Left renal cortex interstitium (tissue), 4 donors: ENCODE measurements around the gene SHISAL1. TPM values are rescaled to one million over a fixed set of nuclear protein-coding genes. Genes with fewer than 3 reads are reported as not detected.

Experiments used
- DNase-seq, 4 donors: peaks; one replicate each; pipeline ENCODE4 v3.0.0-alpha.2; 2013; ENCODE audit warnings: low read depth in 4 of 4, low spot score in 2 of 4, missing footprints in 1 of 4
- polyA plus RNA-seq, 4 donors: library from polyadenylated mRNA; unstranded; fragments of 120-200 nt; gene quantifications; one replicate each; pipeline ENCODE4 v1.2.1, GENCODE V29; 2013; ENCODE audit not compliant: insufficient read length in 4 of 4

SHISAL1 gene
- polyA plus RNA-seq, 4 donors = 1.9 to 2.7 (median 2.4) TPM

DNA sequence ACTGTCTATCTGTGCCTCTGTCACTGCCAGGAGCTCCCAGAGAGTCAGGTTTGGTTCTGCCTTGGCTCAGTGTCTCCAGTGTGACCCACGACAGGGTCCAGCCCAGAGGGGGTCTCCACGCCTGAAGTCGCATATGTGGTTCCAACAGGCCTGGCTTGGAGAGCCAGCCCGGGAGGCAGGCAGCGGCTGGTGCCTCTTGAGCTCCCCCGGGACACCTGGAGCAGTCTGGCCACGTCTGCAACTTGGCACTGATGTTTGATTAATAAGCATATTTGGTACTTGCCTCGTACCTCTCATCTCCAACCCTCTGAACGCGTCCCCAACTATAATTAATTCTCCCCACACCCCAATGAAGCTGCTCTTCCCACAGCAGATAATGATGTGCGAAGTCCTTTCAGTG is 31.7 kb upstream of the SHISAL1 start:
- no peak for DNase-seq

GRCh38 chr22:44342347-44342956 is 29.7 kb upstream of the SHISAL1 start:
- DNase-seq = no peak

DNA sequence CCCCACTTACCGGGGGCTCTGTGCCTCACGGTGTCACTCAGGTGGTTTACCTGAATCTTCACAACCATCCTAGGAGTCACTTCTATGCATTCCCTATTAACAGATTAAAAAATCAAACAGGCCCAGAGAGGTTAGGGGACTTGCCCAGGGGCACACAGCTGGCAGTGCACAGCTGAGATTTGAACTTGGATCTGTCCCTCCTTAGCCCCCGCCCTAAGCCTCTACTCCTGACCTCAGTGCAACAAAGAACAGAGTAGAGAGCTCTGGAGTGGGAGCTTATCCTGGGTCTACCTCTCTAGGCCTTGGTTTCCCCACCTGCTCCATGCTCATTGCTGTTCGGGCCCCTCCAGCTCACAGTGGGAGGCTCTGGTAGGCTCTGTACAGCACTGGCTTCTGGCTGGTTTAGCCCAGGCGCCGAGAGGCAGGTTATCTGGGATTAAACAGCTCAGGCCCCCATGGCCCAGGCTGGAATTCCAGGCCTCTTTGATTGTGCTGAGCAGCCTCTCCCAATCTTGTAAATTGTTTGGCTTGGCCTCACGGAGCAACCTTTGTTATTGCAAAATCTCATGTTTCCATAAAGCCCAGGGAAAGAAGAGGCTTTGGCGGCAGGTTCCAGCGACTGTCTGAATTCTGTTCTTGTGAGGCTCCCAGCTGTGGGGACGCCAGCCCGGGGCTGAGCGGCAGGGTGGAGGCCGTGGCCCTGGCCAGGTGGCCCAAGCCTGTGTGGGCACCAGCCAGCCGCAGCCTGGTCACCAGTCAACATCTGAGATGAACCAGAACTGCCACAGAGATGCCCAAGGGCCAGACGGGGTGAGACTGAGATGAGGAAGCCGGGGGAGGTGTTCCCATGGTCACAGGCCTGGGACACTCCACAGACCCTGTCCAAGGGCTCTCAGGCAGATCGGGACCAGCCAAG is 28.9 kb upstream of the SHISAL1 start:
- no peak for DNase-seq

DNA sequence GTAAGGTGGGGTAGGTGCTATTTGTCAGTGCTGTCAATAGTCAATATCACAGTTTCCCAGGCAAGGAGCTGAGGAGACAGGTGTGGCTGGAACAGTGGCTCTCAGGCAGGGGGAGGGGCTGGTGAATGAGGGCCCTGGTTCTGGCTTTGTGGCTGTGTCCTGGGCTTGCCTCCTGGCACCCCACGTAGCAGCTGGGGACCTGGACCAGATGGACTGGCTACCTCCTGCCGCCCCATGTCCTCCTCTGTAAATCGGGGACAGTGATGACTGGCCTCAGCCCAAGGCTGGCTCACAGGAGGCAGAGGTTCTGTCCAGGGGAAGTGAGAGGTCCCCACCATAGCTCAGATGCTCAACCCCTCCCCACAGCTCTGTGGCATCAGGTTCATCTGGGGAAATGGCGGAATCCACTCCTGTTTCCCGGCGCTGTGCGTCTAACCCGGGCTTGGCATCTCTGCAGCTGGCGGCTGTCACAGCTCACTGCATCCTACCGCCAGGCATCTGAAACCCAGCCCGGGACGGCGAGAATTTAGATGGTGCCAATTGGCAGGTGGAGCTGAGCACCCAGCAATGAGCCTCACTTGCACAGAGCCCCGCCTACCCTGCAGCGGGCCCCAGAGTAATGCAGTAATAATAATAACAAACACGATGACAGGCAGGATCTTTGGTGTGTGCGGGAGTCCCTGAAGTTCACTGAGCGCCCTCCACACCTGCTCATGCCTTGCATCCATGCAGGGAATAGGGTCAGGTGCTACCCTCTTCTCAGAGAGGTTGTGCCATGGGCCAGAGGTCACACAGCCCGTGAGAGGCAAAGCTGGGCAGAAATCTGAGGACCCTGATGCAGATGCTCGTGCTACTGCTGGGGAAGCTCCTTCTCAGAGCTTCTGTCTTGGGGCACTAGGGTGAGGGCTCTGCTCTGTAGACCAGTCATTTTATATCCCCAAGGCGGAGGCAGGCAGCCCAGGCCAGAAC is 27.8 kb upstream of the SHISAL1 start:
- DNase-seq = no peak

DNA sequence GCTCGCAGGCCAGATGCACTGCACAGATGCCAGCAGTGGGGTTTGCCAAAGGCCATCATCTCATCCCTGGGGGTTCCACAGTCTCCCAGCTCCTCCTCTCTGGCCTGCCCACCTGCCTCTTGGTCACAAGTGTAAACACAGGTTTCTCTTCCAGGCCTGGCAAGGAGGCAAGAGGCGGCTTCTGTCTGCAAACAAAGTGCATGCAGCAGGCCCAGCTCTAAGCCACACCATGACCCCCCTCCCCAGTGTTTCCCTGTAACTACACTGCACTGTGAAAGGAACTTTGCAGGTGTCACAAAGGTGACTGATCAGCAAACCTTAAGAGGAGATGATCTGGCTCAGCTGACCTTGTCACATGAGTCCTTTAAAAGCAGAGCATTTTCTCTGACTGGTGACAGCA is 26.2 kb upstream of the SHISAL1 start:
- DNase-seq = no peak

GRCh38 chr22:44338177-44338810 is 25.5 kb upstream of the SHISAL1 start:
- DNase-seq = no peak

DNA sequence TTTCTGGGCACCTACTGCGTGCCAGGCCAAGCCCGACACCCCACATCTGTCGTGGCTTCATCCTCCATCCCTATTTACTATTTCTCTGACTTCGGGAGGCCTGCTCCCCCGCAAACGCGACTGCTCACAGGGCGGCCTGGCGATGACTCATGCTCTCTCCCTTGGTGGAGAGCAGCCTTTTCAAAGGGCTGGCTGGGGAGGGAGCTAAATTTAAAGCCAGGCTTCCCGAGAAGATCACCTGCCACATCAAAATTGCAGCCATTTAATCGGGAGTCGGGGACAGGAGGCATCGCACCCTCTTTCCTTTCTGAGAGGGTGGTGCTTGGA is 24.9 kb upstream of the SHISAL1 start:
- DNase-seq = no peak

DNA sequence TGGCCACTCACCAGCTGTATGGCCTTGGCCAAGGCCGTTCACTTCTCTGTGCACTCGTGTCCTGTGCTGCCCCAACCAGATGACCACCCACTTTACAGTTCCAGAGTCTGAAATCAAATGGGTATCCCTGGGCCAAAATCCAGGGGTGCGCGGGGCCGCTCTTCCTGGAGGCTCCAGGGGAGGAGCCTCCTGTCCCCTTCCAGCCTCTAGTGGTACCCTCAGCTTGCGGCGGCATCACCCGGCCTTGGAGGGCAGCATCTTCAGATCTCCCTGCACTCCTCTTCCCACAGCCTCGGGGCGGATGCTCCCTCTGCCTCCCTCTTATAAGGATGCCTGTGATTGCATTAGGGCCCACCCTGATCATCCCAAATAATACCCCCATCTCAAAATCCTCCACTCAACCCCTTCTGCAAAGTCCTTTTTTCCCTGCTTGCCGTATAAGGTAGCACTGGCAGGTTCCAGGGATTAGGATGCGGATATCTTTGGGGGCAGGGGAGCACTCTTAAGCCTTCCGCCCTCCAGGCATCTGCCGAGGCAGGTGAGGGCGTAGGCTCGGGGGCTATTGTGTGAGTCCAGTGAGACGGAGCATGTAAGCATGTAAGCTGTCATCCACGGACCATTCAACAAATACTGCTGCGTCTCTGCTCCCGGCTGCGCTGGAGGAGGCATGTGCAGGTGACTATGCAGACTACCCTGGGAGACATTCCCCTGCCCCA is 24.4 kb upstream of the SHISAL1 start:
- no peak for DNase-seq

GRCh38 chr22:44335903-44336803 is 23.4 kb upstream of the SHISAL1 start:
- DNase-seq = no peak

DNA sequence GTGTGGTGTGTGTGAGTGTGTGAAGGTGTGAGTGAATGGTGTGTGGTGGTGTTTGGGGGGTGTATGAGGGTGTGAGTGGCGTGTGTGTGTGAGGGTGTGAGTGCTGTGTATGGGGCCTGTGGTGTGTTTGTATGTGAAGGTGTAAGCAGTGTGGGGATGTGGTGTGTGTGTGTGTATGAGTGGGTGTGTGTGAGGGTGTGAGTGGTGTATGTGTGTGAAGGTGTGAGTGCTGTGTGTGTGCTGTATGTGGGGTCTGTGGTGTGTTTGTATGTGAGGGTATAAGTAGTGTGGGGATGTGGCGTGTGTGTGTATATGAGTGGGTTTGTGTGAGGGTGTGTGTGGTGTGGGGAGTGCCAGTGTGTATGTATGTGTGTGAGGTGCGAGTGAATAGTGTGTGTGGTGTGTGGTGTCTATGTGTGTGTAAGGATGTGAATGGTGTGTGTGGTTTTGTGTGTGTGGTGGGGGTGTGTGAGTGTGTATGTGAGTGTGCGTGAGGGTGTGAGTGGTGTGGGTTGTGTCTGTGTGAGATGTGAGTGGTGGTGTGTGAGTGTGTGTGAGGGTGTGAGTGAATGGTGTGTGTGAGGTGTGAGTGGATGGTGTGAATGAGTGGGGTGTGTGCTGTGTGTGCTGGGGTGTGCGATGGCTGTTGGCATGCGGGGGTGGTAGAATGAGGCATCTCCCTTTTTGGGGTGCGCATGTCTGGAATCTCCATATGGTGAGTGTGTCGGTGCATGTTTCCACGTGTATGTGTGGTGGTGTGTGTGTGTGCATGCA is 22.5 kb upstream of the SHISAL1 start:
- no peak for DNase-seq

- DNase-seq = no peak
Measured at GRCh38 chr22:44333847-44334635, 21.3 kb upstream of the SHISAL1 start.

DNA sequence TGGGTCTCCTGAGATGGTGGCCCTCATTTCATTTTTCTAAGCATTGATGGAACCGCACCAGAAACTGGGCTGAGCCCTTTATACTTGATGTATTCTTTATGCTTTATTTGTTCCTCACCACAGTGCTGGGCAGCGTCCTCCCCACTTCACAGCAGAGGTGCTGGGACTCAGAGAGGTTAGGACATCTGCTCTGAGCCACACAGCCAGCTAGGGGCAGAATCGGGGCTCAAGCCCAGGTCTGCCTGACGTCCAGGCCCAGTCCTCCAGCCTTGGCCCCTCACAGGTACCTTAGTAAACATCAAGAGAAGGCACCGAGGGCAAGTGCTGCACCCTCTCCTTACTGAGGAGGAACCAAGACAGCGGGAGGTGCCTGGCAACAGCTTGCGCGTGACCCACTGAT is 20.2 kb upstream of the SHISAL1 start:
- no peak for DNase-seq

GRCh38 chr22:44331881-44332714 is 19.3 kb upstream of the SHISAL1 start:
- DNase-seq = no peak

DNA sequence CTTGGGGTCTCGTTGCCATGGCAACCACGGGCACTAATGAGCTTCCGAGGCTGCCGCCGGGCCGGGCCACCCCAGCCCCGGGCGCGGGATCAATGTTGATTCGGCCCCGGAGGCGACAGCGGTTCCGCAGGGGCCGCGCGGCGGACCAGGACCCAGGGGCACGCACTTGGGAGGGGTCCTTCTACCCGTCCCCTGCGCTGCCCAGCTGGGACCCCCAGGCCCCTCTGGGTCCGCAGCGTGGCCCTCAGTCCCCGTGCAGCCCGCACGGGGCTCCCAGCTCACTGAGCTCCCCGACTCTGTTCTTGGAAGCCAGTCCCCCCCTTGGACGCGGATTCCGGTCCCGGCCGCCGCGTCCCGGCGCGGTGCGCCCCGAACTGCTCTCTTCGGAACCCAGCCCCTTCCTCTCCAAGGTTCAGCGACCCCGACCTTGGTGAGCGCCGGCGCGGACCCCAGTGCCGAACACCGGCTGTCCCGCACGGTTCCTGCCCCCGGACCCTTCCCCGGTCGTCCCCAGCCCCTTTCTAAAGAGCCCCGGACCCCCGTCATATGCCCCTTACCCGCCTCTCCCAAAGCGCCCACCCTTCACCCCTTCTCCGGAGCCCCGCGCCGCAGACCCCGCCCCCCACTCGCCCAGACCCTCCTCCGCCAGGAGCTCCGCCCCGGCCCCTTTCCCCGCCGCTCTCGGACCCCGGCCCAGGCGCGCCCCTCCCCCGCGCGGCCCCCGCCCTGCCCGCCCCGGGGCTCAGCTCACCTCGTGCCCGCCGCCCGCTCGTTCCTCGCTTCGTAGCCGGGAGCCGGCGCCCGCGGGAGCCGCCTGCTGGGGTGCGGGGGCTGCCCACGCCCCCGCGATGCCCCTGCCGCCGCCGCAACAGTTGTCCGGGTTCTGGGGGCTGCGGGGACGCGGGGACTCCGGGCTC is 18.3 kb upstream of the SHISAL1 start:
- no peak for DNase-seq

- DNase-seq = no peak
Measured at GRCh38 chr22:44330188-44330743, 17.5 kb upstream of the SHISAL1 start.
